ENCODE measurements around the gene BUB3. TPM values are rescaled to one million over a fixed set of nuclear protein-coding genes. Genes with fewer than 3 reads are reported as not detected.

The BUB3 gene
- total RNA-seq, 1 experiment from 2014 or later, result 180 TPM

- TF ChIP-seq USF1 (CRISPR knock-in tag; IDR thresholded peaks at IDR 0.05), result no peak
- no peak for TF ChIP-seq STAT6 (CRISPR knock-in tag; conservative IDR thresholded peaks at IDR 0.05; ENCODE audit: low read depth)
- TF ChIP-seq ZNF671 (CRISPR knock-in tag; IDR thresholded peaks at IDR 0.05), result no peak
- TF ChIP-seq, protein P1, sequence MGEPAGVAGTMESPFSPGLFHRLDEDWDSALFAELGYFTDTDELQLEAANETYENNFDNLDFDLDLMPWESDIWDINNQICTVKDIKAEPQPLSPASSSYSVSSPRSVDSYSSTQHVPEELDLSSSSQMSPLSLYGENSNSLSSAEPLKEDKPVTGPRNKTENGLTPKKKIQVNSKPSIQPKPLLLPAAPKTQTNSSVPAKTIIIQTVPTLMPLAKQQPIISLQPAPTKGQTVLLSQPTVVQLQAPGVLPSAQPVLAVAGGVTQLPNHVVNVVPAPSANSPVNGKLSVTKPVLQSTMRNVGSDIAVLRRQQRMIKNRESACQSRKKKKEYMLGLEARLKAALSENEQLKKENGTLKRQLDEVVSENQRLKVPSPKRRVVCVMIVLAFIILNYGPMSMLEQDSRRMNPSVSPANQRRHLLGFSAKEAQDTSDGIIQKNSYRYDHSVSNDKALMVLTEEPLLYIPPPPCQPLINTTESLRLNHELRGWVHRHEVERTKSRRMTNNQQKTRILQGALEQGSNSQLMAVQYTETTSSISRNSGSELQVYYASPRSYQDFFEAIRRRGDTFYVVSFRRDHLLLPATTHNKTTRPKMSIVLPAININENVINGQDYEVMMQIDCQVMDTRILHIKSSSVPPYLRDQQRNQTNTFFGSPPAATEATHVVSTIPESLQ (CRISPR knock-in tag; IDR thresholded peaks at IDR 0.05), result no peak
Measured at GRCh38 chr10:123194056-123194455, 39.9 kb downstream of the BUB3 start (continued).

- Mint-ChIP-seq H3K27me3 (ENCODE audit: low read depth) (no peaks in the 10 kb centered on the region), H3K36me3 (no peaks in the 10 kb centered on the region), H3K27ac (no peak overlapping the region), H3K4me3 (no peak overlapping the region), H3K9me3 (0 out of 2 replicates have a peak, but pooled peaks cover 3% of the 10 kb centered on the region), H3K4me1 (peaks cover 15% of the 10 kb centered on the region)
- TF ChIP-seq, protein P2, sequence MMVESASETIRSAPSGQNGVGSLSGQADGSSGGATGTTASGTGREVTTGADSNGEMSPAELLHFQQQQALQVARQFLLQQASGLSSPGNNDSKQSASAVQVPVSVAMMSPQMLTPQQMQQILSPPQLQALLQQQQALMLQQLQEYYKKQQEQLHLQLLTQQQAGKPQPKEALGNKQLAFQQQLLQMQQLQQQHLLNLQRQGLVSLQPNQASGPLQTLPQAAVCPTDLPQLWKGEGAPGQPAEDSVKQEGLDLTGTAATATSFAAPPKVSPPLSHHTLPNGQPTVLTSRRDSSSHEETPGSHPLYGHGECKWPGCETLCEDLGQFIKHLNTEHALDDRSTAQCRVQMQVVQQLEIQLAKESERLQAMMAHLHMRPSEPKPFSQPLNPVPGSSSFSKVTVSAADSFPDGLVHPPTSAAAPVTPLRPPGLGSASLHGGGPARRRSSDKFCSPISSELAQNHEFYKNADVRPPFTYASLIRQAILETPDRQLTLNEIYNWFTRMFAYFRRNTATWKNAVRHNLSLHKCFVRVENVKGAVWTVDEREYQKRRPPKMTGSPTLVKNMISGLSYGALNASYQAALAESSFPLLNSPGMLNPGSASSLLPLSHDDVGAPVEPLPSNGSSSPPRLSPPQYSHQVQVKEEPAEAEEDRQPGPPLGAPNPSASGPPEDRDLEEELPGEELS (CRISPR knock-in tag; IDR thresholded peaks at IDR 0.05), result no peak
- 0 out of 2 replicates have a peak, but pooled peaks have one; percentile 18 for TF ChIP-seq CREM (CRISPR knock-in tag; IDR thresholded peaks at IDR 0.05)
- DNase-seq (ENCODE audit: low spot score) (no peak), ATAC-seq (no peak)
- CTCF ChIA-PET, result no interaction called here
- POLR2A ChIA-PET, result no interaction called here
Measured at GRCh38 chr10:123200531-123200930, 46.3 kb downstream of the BUB3 start.

GRCh38 chr10:123202506-123202905 lies 48.3 kb downstream of the BUB3 start:
- Mint-ChIP-seq H3K27ac (no peak overlapping the region), H3K9me3 (0 out of 2 replicates have a peak, but pooled peaks cover 3% of the 10 kb centered on the region), H3K27me3 (ENCODE audit: low read depth) (no peaks in the 10 kb centered on the region), H3K4me3 (no peak overlapping the region), H3K4me1 (peaks cover 14% of the 10 kb centered on the region), H3K36me3 (no peaks in the 10 kb centered on the region)
- ATAC-seq, result no peak
- DNase-seq (ENCODE audit: low spot score), result no peak
- ChIA-PET POLR2A (no interaction called here), CTCF (no interaction called here)
- TF ChIP-seq CTCF (IDR thresholded peaks at IDR 0.05) (no peak), USF1 (CRISPR knock-in tag; IDR thresholded peaks at IDR 0.05) (no peak), SOX15 (CRISPR knock-in tag; IDR thresholded peaks at IDR 0.05) (no peak), HMGXB4 (CRISPR knock-in tag; IDR thresholded peaks at IDR 0.05) (no peak), NFATC4 (CRISPR knock-in tag; IDR thresholded peaks at IDR 0.05) (no peak), OVOL2 (CRISPR knock-in tag; IDR thresholded peaks at IDR 0.05; ENCODE audit: borderline replicate concordance) (no peak), EMX1 (CRISPR knock-in tag; IDR thresholded peaks at IDR 0.05) (no peak)
- TF ChIP-seq, protein P3, sequence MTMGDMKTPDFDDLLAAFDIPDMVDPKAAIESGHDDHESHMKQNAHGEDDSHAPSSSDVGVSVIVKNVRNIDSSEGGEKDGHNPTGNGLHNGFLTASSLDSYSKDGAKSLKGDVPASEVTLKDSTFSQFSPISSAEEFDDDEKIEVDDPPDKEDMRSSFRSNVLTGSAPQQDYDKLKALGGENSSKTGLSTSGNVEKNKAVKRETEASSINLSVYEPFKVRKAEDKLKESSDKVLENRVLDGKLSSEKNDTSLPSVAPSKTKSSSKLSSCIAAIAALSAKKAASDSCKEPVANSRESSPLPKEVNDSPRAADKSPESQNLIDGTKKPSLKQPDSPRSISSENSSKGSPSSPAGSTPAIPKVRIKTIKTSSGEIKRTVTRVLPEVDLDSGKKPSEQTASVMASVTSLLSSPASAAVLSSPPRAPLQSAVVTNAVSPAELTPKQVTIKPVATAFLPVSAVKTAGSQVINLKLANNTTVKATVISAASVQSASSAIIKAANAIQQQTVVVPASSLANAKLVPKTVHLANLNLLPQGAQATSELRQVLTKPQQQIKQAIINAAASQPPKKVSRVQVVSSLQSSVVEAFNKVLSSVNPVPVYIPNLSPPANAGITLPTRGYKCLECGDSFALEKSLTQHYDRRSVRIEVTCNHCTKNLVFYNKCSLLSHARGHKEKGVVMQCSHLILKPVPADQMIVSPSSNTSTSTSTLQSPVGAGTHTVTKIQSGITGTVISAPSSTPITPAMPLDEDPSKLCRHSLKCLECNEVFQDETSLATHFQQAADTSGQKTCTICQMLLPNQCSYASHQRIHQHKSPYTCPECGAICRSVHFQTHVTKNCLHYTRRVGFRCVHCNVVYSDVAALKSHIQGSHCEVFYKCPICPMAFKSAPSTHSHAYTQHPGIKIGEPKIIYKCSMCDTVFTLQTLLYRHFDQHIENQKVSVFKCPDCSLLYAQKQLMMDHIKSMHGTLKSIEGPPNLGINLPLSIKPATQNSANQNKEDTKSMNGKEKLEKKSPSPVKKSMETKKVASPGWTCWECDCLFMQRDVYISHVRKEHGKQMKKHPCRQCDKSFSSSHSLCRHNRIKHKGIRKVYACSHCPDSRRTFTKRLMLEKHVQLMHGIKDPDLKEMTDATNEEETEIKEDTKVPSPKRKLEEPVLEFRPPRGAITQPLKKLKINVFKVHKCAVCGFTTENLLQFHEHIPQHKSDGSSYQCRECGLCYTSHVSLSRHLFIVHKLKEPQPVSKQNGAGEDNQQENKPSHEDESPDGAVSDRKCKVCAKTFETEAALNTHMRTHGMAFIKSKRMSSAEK (CRISPR knock-in tag; IDR thresholded peaks at IDR 0.05; ENCODE audit: borderline replicate concordance), result no peak
